ENCODE measurements around the gene C6orf15. TPM values are rescaled to one million over a fixed set of nuclear protein-coding genes. Genes with fewer than 3 reads are reported as not detected.
A peak's percentile ranks its signal among the peaks of the same experiment; 100 is the strongest.

Gene C6orf15
- total RNA-seq, 1 experiment from 2014 or later: not detected

DNA sequence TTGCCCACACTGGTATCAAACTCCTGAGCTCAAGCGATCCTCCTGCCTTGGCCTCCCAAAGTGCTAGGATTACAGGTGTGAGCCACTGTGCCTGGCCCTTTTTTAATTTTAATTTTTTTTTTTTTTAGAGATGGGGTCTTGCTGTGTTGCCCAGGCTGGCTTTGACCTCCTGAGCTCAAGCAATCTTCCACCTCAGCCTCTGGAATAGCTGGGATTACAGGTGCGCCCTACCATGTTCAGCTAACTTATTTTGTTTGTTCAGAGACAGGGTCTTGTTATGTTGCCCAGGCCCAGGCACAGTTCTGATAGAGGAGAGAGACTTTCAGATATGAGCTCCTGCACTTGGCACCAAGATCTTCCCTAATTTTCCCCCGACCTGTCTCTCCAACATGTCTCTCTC is 18.4 kb upstream of the C6orf15 start:
- no peak for DNase-seq (ENCODE audit: low read depth)

DNA sequence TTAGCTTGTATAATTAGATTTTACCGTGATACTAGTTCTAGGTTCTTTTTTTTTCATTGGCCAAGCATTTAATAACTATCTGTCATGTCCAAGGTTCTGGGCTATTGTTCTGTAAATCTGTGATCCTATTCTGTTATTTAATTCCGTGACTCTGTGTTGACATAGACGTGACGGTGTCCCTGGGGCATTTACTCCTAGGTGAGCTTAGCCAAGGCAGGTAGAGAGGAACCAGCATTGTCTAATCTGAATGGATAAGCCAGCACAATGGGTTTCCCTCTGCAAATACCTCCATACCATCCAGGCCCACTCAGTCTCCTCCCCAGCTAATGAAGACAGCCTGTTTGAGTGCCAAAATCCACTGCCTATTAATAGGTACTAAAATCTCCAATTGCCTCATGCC is 16.8 kb upstream of the C6orf15 start:
- no peak for DNase-seq (ENCODE audit: low read depth)

DNA sequence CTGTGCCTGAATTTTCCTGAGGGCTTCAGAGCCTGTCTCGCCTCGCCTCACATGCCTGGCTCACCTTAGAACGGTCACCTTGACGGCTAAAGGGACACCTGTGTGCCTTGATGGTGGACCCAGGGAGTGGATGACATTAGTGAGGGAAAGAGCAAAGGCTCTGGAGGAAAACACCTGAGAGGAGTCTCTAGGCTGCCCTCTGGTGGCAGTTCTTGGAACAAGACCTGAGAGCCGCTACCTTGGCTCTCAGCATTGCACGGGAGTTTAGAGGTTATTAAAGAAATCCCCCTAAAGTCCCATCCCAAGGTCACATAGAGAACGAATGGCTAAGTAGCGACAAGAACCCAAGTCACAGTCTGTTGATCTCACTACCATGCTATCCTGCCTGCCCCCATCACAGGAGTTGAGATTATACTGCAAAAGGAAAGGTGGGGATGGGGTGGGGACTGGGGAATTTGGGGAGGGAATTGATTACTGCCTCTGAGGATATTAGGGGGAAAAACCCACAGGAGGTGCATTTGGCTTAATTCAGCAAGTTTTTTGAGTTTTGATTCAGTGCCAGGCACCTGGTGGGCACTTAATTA is 15.8 kb upstream of the C6orf15 start:
- peak; percentile 29 for DNase-seq (ENCODE audit: low read depth)

DNA sequence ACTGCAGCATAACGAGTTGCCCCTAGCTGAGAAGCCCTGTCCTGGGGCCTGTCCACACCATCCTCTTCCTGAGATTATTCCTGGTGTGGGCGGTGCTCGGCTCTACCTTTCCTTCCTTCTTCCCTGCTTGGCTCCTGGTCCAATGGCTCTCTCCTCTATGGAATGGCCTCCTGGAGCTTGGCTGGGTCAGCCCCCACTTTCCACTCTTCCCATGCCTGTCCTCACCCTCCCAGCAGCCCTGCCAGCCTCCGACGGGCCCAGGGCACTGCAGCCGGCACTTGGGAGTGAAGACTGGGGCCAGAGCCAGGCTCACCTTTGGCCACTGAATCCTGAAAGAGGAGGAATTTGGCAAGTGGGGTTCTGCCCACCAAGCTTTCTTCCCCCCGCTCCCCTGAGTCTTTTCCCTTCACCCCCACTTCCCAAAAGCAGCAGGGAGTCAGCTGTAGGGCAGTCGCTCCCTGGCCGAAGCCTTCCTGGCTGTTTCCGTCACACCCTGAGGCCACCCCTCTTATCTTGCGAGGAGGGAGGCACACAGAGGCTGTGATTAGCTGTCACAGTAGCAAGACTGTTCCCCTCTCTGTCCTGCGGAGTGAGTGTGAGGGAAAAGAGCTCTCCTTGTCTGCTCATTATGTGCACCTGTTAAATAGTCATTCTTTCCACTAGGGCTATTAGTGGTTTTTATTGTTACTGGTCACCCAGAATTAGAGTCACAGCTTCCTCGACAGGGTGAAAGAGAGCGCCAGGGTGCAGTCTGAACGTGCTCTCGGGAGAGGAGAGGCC is 14.2 kb upstream of the C6orf15 start:
- DNase-seq (ENCODE audit: low read depth): no peak

DNA sequence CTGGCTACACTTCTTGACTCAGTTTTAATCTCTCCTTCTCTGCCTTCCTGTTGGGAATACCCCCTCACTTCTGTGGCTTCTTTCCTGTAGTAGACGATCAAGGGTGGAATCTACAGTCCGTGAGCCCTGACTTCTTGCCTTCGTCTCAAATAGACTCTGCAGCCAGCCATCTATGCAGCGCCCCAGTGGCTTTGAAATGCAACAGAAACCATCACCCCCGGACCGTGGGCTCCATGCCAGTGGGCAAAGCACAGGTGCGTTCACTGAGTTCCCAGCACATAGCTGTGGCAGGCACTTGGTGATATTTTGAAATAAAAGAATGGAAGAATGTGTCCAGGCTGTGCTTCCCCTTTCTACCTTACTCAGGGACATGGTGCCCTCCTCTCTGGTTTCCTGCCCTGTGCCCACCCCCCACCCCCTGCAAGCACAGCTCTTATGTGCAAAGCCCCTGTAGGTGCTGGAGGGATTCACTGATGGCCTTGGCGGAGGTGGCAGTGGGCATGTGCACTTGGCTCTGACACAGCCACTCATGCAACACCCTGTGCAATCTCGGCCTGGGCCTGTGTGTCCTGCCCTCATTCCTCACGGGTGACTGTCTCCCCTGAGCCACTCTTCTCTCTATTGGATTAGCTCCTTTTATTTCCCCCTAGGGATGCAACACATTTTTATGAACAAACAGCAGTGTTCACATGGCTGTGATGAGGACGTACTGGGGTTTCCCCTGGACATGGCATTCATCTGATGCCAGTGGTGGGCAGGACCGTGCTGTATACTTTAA is 13.4 kb upstream of the C6orf15 start:
- DNase-seq (ENCODE audit: low read depth): peak; percentile 57

DNA sequence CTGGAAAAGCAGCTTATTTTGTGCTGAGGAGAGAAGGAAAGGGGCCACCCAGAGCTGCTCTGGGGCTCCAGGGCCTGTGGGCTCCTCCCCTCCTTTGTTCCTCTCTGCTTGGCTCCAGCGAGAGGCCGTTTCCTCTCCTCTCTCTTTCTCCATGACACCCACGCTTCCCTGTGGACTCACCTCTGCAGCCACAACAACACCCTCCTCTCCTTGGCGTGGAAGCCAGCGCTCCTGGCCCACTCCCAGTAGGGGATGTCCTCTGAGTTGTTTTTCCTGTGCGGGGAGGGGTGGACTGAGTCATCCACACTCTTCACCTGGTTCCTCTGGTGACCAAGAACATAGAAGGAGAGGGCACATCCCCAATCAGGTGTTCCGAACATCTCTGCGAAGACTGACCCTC is 12.8 kb upstream of the C6orf15 start:
- no peak for DNase-seq (ENCODE audit: low read depth)

DNA sequence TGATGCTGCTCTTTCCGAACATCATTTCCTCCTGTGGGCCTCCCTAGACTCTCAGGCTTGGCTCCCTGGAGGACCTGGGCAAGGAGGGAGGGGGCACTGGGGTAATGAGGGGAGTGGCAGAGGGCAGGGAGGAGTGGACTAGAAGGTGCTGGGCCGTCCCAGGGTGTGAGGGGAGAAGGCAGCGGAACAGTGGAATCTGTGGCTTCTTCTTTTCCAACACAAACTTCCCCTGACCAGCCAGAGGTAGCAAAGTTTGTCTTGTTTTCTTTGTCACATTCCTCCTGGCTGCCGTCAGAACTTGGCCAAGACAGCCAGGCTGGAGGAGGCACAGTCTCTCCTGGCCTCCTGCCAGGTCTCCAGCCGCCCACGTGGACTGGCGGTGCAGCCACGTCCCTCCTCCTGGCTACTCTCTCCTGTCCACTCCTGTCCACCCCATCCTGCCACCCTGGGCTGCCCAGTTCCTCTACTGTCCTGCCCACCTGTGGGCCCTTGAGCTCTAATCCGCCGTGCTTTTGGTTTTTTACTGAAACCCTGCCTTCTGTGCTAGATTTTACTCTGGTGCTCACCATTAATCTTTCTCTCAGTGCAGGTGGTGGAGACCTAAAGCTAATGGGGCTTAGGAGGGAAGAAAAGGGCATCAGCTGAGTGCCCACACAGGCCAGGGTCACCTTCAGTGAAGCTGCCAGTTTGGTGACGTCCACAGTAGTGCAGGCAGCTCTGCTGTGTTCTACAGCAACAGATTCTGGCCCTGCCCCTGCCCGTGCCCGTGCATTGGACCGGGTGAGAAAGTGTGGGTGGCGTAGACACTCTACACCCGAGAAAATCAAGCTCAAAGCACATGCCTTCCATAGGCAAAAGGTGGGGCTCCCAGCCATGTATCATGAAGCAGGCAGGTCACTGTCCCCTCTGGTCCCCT is 10.7 kb upstream of the C6orf15 start:
- DNase-seq (ENCODE audit: low read depth): peak; percentile 84

DNA sequence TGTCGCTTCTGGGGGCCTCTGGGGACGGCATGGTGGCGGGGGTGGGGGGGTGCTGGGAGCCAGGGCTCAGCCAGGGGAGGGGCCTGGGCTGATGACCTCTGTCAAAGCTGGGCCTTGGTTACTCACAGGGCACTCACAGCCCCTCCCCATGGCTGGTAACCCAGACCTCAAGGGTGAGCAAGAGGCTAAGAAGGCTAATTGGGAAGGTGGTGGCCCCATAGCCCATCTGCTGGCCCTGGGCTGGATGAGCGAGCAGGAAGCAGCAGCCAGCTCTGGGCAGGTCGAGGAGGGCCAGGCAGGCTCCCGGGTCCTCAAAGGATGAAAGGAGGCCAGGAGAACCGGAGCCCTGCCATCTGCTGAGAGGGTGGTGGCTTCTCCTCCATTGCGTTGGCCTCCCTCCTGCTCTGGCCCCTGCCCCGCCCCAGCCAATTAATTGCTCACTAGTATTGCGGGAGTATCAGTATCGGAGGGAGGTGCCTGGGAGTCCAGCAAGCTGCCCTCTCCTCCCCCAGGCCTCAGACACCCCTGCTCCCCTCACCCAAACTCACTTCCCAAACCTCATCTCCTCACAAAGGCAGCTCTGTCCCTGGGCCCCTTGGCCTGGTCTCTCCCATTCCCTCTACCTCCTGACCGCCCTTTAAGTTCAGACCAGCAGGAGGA is 8.9 kb upstream of the C6orf15 start:
- DNase-seq (ENCODE audit: low read depth): no peak

DNA sequence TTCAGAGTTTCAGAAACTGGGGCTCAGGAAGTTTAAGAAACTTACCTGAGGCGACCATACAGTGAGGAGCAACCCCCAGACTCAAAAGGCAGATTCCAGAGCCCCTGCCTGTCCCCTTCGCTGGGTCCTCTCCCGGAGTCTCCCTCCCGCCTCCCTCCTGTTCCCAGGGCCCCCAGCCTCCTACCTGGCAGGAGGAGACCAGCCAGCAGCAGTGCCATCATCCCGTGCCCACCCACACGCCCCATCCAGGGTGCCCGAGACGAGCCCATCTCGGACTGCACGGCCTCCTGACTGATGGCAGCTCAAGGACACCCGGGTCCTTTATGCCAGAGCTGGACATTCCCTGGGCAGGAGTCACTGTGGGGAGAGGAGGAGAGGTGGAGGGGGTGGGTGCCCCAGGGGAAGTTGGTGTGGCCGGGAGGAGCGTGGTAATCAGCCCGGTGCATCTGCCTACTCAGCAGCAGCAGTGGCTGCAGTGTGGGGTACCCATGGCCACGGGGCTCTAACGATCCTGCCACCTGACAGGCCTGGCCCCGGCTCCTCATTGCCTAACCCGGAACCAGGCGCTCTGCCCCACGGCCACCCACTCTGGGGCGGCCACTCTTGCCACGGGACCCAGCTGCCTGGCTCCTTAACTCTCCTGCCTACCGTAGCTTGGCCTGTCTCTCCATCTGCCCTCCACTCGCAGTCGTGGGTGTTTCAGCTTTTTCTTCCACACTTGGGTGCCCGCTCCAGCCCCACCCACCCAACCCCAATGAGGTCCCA is 8.0 kb upstream of the C6orf15 start, which contains the start of gene CDSN:
Gene CDSN, minus strand, starts transcription at position 296 of the 765 bp plus-strand sequence. Its CDS starts 27 bp downstream, at position 269.
- no peak for DNase-seq (ENCODE audit: low read depth)

DNA sequence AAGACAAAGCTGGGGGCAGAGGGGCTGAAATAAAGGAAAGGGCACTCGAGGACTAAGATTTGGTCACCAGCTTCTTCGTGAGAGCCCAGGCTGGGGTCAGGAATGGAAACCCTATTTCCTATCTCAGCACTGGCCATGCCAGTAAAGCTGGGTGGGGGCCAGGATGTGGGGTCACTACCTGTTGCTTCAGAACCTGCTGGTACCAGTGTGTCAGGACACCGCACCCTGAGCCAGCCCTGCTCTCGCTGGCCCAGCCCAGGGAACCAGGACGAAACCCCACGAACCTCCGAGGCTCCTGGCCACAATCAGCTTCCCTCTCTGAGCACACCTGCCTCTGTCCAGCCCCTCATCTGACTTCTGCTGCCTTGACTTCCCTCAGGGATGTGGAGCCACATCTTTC is 5.8 kb upstream of the C6orf15 start:
- no peak for DNase-seq (ENCODE audit: low read depth)

DNA sequence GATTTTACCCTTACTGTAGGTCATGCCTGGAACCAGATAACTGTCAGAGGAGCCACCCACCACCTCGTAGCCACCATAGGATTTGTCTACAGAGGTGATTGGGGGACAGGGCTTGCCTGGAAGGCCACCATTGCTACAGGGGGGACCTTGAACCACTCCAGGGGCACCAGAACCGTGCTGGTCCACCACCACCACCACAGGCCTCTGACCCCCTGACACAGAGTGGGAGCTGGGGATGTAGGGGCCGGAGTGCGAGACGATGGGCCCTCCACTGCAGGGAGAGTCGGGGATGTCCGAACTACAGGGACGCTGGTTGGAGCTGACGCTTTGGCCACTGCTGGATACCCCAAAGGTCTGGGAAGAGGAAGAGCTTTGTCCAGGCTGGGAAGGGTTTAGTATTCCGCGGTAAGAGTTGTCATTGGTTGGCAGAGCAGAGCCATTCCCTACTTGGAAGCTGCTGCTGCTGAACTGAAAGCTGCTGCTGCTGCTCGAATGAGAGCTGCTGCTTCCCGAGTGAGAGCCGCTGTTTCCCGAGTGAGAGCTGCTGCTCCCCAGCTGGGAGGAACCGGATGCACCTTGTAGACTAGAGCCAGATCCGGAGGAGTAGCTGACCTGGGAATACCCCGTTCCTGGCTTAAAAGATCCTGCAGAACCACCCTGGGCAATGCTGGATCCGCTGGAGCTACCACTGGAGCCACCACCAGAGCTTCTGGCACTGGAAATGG is 4.4 kb upstream of the C6orf15 start:
- no peak for DNase-seq (ENCODE audit: low read depth)

DNA sequence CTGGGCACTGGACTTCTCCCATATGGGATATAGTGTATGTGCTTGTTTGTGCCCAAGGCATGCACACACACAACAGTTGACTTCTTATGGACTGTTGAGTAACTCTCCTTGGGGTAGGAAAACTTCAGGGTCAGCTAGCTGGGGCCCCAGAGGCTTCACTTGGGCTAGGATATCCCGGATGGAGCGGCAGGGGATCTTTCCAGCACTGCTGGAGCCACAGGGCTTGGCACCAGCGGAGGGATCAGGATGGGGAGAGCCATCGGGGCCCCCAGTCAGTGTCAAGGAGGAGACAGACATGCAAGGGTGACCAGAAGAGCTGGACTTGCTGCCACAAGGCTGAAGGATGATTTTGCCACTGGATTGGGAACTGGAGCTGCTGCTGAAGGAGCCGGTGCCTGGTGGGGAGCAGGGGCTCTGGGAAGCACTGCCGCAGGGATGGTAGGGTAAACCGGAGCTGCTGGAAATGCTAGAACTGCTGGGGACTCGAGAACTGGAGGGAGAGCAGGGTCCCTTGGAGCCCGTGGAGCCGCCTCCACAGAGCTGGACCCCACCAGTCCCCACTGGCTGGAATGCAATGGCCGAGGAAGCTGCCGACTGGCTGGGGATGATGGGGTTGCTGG is 3.7 kb upstream of the C6orf15 start:
- DNase-seq (ENCODE audit: low read depth): no peak

DNA sequence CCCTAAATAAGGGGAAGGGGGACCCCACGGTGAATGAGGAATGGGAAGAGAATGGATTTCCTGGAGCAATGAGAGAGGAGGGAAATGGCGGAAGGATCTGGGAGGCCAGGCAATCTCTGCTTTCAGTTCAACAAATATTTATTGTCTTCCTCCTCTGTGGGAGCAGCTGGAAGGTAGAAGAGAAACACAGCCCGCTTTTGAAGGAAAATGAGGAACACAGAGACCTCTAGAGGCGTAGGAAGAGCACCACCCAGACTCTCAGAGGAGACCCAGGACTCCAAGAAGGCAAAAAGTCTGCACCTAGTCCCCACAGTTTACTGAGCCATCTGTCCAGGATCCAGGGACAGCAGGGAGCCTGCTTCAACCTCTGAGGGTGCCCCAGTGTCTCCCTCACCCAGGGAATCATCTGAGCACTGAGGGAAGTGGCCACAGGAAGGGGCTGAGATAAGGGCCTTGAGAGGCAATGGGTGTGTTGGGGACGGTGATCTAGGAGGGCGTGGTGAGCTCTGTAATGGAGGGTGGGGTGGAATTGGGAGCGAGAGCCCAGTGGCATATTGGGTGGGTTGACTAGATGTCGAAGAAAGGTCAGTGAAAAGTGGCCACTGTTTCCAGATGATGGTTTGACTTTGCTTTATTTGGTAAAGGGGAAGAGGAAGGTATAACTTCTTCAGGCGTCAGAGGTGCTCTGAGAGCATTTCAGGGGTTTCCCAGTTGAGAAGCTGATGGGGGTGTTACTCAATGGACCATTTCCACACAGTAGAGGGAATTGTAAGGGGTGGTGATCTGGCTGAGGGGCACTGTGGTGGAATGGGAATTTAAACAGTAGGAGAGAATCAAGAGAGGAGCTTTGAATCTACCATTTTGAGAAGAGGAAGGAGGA is 2.8 kb upstream of the C6orf15 start:
- DNase-seq (ENCODE audit: low read depth): peak; percentile 71

DNA sequence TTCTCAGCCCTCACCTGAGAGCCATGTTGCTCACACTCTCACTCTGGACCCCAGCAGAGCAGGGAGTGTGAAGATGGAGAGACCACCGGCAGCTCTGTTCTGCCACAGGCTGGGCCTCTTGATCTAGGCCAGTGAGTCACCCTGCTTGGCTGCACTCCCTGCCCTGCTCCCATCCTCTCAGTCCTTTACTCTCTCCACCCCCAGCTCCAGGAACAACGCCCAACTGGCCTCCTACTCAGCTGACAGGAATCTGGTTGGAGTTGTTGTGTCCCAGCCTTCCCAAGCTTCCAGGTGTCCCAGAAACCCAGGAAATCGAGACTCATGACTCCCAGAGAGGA is 2.1 kb upstream of the C6orf15 start, which contains the start of gene PSORS1C1:
Gene PSORS1C1, plus strand, starts transcription at position 260 of the 338 bp plus-strand sequence. CDS start 14,833 bp downstream, outside the sequence.
- peak; percentile 92 for DNase-seq (ENCODE audit: low read depth)

DNA sequence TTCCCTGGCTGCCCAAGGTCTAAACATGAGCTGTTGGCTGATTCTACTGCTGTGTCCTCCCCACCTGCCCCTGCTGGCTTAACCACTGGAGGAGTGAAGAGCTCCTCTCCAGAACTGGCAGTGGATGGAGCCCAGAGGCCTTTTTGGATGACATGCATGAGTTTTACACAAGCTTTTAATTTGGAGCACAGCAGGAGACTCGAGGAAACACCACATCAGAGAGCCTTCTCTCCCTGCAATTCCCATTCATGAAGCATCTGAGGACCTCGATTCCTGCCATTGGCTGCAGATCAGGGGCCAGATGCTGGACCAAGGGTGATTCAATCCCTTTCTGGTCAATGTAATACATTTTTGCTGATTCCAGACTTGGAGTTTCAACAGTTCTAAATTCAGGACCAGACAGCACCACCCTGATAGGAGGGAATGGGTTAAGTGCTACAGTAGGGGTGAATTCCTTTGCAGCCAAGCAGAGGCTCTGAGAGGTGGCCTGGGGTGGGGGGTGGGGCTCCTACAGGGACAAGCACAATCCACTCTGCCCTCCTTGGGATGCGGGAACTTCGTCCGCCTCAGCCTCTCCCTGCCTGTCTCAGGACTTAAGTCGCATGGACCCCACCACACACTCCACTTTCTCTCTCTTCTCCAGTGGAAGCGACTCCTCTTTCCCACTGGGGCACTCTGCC is 1.6 kb upstream of the C6orf15 start:
- DNase-seq (ENCODE audit: low read depth): peak; percentile 75

DNA sequence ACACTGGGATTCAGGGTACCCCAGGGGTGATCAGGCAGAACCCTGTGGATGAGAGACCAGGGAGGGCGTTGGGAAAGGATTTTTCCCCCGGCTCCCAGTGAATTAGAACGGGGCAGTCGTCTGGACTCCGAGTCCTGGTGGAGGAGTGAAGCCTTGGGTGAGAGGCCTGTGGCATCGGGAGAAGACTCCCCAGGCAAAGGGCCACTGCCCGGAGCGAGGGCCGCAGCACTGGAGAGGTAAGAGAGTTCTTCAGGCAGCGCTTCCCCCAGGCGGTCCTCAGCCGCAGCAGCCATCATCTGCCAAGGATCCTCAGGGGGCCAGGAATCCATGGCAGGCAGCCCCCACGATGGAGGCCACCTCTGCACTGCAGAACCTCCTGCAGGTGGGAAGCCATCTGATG is 663 bp downstream of the C6orf15 start:
- no peak for DNase-seq (ENCODE audit: low read depth)

DNA sequence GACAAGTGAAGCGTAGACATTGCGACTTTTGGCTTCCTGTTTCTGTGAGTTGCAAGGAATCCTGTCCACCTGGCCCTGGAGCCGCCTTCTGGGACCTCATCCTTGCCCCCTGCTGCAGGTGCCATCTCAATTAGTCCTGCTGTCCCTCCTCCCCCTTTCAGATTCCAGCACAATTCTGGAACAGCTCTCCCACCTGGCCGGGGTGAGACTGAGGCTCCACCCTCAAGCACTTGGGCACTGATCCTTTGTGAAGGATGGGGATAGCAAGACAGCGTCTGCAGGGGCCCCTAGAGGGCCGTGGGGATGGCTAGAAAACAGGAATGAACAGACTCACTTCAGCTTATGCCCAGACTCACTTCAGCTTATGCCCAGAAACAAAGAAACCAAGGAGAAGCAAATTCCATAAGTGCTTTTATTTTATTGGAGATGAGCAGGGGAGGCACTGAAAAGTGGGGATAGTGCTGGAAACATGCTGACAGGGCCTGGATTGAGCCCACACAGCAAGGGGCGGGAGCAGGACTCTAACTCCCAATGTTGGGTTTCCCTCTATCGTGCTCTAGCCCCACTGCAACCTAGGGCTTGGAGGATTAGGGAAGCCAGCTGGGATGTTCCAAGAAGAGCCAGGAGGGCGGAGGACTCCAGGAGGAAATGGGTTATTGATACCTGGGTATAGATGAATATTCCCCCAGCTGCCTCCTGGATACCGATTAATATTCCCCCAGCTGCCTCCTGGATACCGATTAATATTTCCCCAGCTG is 1.4 kb downstream of the C6orf15 start:
- DNase-seq (ENCODE audit: low read depth): no peak
